ENCODE results near the gene FOLR1.
"Not testable (repeated sequence)": the region's sequence is repeated elsewhere in the genome, so short reads cannot be mapped to it uniquely, and the experiment has no call there.

FOLR1 gene

GRCh38 chr11:72195518-72196270, 3.8 kb downstream of the FOLR1 start:
- DNase-seq (ENCODE audit: insufficient read length) (no peak), FAIRE-seq (no peak)
- no peak for TF ChIP-seq POLR2AphosphoS5 (IDR thresholded peaks at IDR 0.05; ENCODE audit: low read depth, low read length)
- no peak for TF ChIP-seq TAF1 (IDR thresholded peaks at IDR 0.05; ENCODE audit: borderline replicate concordance, low read depth, low read length)
- no peak for TF ChIP-seq POLR2A (IDR thresholded peaks at IDR 0.05; ENCODE audit: low read depth, low read length)

GRCh38 chr11:72201445-72201844, 9.5 kb downstream of the FOLR1 start:
- not testable (repeated sequence) for DNase-seq (ENCODE audit: insufficient read length)
- FAIRE-seq: peak; percentile 100

DNA sequence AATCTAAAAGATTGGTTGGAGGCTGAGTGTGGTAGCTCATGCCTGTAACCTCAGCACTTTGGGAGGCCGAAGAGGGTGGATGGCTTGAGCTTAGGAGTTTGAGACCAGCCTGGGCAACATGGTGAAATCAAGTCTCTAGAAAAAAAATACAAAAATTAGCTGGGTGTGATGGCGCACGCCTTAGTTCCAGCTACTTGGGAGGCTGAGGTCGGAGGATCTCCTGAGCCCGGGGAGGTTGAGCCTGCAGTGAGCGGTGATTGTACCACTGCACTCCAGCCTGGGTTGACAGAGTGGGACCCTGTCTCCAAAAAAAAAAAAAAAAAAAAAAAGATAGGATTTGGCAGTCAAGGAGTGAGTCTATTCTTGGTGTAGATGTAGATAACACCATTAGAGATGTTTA, 10.6 kb downstream of the FOLR1 start:
- no peak for FAIRE-seq

DNA sequence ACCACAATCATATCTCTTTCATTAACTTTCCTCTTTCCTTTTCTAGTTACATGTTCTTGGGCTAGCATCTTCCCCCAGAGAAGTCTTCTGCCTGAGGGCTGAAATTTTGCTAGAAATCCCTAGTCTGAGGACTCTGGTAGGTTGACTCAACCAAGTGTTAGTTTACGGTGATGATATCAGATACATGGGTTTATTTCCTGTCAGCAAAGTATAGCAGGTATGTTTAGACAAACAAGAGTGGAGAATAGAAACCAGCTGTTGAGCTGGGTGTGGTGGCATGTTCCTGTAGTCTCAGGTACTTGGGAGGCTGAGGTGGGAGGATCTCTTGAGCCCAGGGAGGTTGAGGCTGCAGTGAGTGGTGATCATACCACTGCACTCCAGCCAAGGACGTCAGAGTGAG, 11.2 kb downstream of the FOLR1 start:
- DNase-seq (ENCODE audit: insufficient read length) (no peak), FAIRE-seq (no peak)
- TF ChIP-seq POLR2AphosphoS5 (IDR thresholded peaks at IDR 0.05; ENCODE audit: low read depth, low read length) (no peak), POLR2A (IDR thresholded peaks at IDR 0.05; ENCODE audit: low read depth, low read length) (no peak), TAF1 (IDR thresholded peaks at IDR 0.05; ENCODE audit: borderline replicate concordance, low read depth, low read length) (no peak)

More for the DNA sequence above, 10.6 kb downstream of the FOLR1 start:
- TF ChIP-seq POLR2AphosphoS5 (IDR thresholded peaks at IDR 0.05; ENCODE audit: low read depth, low read length) (no peak), POLR2A (IDR thresholded peaks at IDR 0.05; ENCODE audit: low read depth, low read length) (no peak), TAF1 (IDR thresholded peaks at IDR 0.05; ENCODE audit: borderline replicate concordance, low read depth, low read length) (no peak)
- DNase-seq (ENCODE audit: insufficient read length): no peak

DNA sequence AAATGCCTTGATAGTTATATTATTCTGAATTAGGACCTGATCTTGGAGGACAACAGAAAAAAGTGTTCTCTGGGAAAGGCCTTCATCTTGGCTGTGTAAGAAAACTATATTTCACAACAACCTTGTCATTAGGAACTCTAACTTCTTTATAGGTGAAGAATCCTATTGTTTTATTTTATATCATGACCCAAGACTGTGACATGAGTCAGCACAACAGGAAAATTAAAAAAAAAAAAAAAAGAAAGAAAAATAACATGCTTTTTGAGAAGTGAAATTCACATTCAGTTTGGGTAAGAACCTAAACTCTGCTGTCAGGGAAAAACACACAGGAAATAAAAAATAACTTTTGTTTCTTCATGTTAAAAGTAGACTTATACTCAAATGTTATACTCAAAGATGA, 12.9 kb downstream of the FOLR1 start:
- TF ChIP-seq POLR2AphosphoS5 (IDR thresholded peaks at IDR 0.05; ENCODE audit: low read depth, low read length) (no peak), TAF1 (IDR thresholded peaks at IDR 0.05; ENCODE audit: borderline replicate concordance, low read depth, low read length) (no peak), POLR2A (IDR thresholded peaks at IDR 0.05; ENCODE audit: low read depth, low read length) (no peak)
- no peak for DNase-seq (ENCODE audit: insufficient read length)
- FAIRE-seq: no peak

- not testable (repeated sequence) for FAIRE-seq; DNase-seq (ENCODE audit: insufficient read length)
Measured at GRCh38 chr11:72206794-72207193, 14.9 kb downstream of the FOLR1 start.

DNA sequence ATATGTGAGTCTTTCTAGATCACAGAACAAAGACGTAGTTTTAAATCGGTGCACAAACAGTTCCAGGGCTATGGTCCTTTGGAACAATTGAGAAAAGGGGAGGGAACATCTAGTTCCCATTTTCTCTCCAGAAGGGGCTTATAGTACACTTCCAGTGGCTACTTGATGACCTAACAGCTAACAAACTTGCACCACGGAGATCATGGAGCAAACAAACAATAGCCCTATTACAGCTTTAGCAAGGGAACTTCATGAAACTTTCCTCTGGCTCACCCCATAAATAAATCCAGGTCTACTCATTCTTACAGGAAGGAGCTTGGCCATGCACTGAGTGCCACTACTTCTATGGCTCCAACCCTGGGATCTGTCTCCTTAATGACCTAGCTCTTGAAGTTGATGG, 16.3 kb downstream of the FOLR1 start:
- TF ChIP-seq POLR2AphosphoS5 (IDR thresholded peaks at IDR 0.05; ENCODE audit: low read depth, low read length): no peak
- DNase-seq (ENCODE audit: insufficient read length) (no peak), FAIRE-seq (no peak)

DNA sequence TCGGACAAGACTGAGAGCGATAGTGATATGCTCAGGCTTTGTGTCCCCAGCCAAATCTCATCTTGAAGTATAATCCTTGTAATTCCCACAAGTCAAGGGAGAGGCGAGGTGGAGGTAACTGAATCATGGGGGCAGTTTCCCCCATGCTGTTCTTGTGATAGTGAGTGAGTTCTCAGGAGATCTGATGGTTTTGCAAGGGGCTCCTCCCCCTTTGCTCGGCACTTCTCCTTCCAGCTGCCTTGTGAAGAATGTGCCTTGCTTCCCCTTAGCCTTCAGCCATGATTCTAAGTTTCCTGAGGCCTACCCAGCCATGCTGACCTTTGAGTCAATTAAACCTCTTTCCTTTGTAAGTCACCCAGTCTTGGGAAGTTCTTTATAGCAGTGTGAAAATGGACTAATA, 17.2 kb downstream of the FOLR1 start:
- FAIRE-seq (no peak), DNase-seq (ENCODE audit: insufficient read length) (no peak)
- TF ChIP-seq TAF1 (IDR thresholded peaks at IDR 0.05; ENCODE audit: borderline replicate concordance, low read depth, low read length) (no peak), POLR2AphosphoS5 (IDR thresholded peaks at IDR 0.05; ENCODE audit: low read depth, low read length) (no peak), POLR2A (IDR thresholded peaks at IDR 0.05; ENCODE audit: low read depth, low read length) (no peak)

GRCh38 chr11:72216638-72217037, 24.7 kb downstream of the FOLR1 start, which contains the start of gene FOLR2:
TSS of gene FOLR2 (plus strand) at chr11:72216794. CDS start at chr11:72218585, 1,791 bp downstream.
- FAIRE-seq (no peak), DNase-seq (ENCODE audit: insufficient read length) (no peak)
- TF ChIP-seq POLR2AphosphoS5 (IDR thresholded peaks at IDR 0.05; ENCODE audit: low read depth, low read length) (no peak), TAF1 (IDR thresholded peaks at IDR 0.05; ENCODE audit: borderline replicate concordance, low read depth, low read length) (no peak), POLR2A (IDR thresholded peaks at IDR 0.05; ENCODE audit: low read depth, low read length) (no peak)

- no peak for DNase-seq (ENCODE audit: insufficient read length)
- no peak for FAIRE-seq
- TF ChIP-seq TAF1 (IDR thresholded peaks at IDR 0.05; ENCODE audit: borderline replicate concordance, low read depth, low read length): no peak
- no peak for TF ChIP-seq POLR2AphosphoS5 (IDR thresholded peaks at IDR 0.05; ENCODE audit: low read depth, low read length)
- TF ChIP-seq POLR2A (IDR thresholded peaks at IDR 0.05; ENCODE audit: low read depth, low read length): no peak
Measured at GRCh38 chr11:72217841-72218240, 25.9 kb downstream of the FOLR1 start.

- DNase-seq (ENCODE audit: insufficient read length) (no peak), FAIRE-seq (no peak)
- no peak for TF ChIP-seq TAF1 (IDR thresholded peaks at IDR 0.05; ENCODE audit: borderline replicate concordance, low read depth, low read length)
Measured at GRCh38 chr11:72218251-72218745, 26.4 kb downstream of the FOLR1 start.

- no peak for DNase-seq (ENCODE audit: insufficient read length)
- no peak for FAIRE-seq
- TF ChIP-seq POLR2A (IDR thresholded peaks at IDR 0.05; ENCODE audit: low read depth, low read length): no peak
Measured at GRCh38 chr11:72220696-72221363, 28.9 kb downstream of the FOLR1 start.
